Measurements from ENCODE around the gene TTF2.

TTF2 gene

GRCh38 chr1:117037802-117038201 is 22.3 kb upstream of the TTF2 start:
- no peak for DNase-seq (ENCODE audit: low read depth in 2 of 2)
- no peak overlapping the region for H3K4me3 ChIP-seq (replicated peaks in 1 of 2; ENCODE audit: low read depth in 2 of 2, low read length in 2 of 2)
- no peak for TF ChIP-seq CTCF (IDR thresholded peaks at IDR 0.05; ENCODE audit: low read depth, low read length)

- DNase-seq (ENCODE audit: low read depth in 2 of 2) = no peak
- TF ChIP-seq CTCF (IDR thresholded peaks at IDR 0.05; ENCODE audit: low read depth, low read length) = no peak
- no peak overlapping the region for H3K4me3 ChIP-seq (replicated peaks in 1 of 2; ENCODE audit: low read depth in 2 of 2, low read length in 2 of 2)
Observed at GRCh38 chr1:117038236-117038635, 21.9 kb upstream of the TTF2 start.

- no peak overlapping the region for H3K4me3 ChIP-seq (replicated peaks in 1 of 2; ENCODE audit: low read depth in 2 of 2, low read length in 2 of 2)
- no peak for DNase-seq (ENCODE audit: low read depth in 2 of 2)
- no peak for TF ChIP-seq CTCF (IDR thresholded peaks at IDR 0.05; ENCODE audit: low read depth, low read length)
Observed at GRCh38 chr1:117044217-117044616, 15.9 kb upstream of the TTF2 start.

GRCh38 chr1:117045644-117046043 is 14.5 kb upstream of the TTF2 start:
- TF ChIP-seq CTCF (IDR thresholded peaks at IDR 0.05; ENCODE audit: low read depth, low read length) = no peak
- DNase-seq (ENCODE audit: low read depth in 2 of 2) = peak; percentile 67 to 84
- H3K4me3 ChIP-seq (replicated peaks in 1 of 2; ENCODE audit: low read depth in 2 of 2, low read length in 2 of 2) = no peak overlapping the region

- TF ChIP-seq CTCF (IDR thresholded peaks at IDR 0.05; ENCODE audit: low read depth, low read length) = no peak
- no peak overlapping the region for H3K4me3 ChIP-seq (replicated peaks in 1 of 2; ENCODE audit: low read depth in 2 of 2, low read length in 2 of 2)
- DNase-seq (ENCODE audit: low read depth in 2 of 2) = no peak
Observed at GRCh38 chr1:117046781-117047180, 13.3 kb upstream of the TTF2 start.

- no peak overlapping the region for H3K4me3 ChIP-seq (replicated peaks in 1 of 2; ENCODE audit: low read depth in 2 of 2, low read length in 2 of 2)
- no peak for DNase-seq (ENCODE audit: low read depth in 2 of 2)
- no peak for TF ChIP-seq CTCF (IDR thresholded peaks at IDR 0.05; ENCODE audit: low read depth, low read length)
Observed at GRCh38 chr1:117047271-117047670, 12.9 kb upstream of the TTF2 start.

GRCh38 chr1:117049857-117050256 is 10.3 kb upstream of the TTF2 start:
- no peak overlapping the region for H3K4me3 ChIP-seq (replicated peaks in 1 of 2; ENCODE audit: low read depth in 2 of 2, low read length in 2 of 2)
- DNase-seq (ENCODE audit: low read depth in 2 of 2) = no peak
- no peak for TF ChIP-seq CTCF (IDR thresholded peaks at IDR 0.05; ENCODE audit: low read depth, low read length)

Data from cardiac fibroblast (primary cell).